ENCODE data around the gene TMEM225B.
"Not testable (repeated sequence)": the region's sequence is repeated elsewhere in the genome, so short reads cannot be mapped to it uniquely, and the experiment has no call there.

Gene TMEM225B

GRCh38 chr7:99579281-99579955 is 18.6 kb upstream of the TMEM225B start:
- DNase-seq (ENCODE audit: low read depth in 1 of 2, low spot score in 1 of 2) = no peak

- DNase-seq (ENCODE audit: low read depth in 1 of 2, low spot score in 1 of 2) = peak; percentile 39 to 43
Measured at GRCh38 chr7:99579956-99580777, 17.9 kb upstream of the TMEM225B start.

GRCh38 chr7:99580778-99581332 is 17.2 kb upstream of the TMEM225B start:
- DNase-seq (ENCODE audit: low read depth in 1 of 2, low spot score in 1 of 2) = not testable (repeated sequence)

- no peak for DNase-seq (ENCODE audit: low read depth in 1 of 2, low spot score in 1 of 2)
Measured at GRCh38 chr7:99588868-99589267, 9.2 kb upstream of the TMEM225B start.

GRCh38 chr7:99594948-99595745 is 2.9 kb upstream of the TMEM225B start:
- DNase-seq (ENCODE audit: low read depth in 1 of 2, low spot score in 1 of 2) = no peak

- DNase-seq (ENCODE audit: low read depth in 1 of 2, low spot score in 1 of 2) = no peak
Measured at GRCh38 chr7:99596408-99596955, 1.6 kb upstream of the TMEM225B start.

GRCh38 chr7:99599836-99600235 is 1.8 kb downstream of the TMEM225B start:
- no peak for DNase-seq (ENCODE audit: low read depth in 1 of 2, low spot score in 1 of 2)

GRCh38 chr7:99601656-99602310 is 3.7 kb downstream of the TMEM225B start:
- no peak for DNase-seq (ENCODE audit: low read depth in 1 of 2, low spot score in 1 of 2)

- no peak for DNase-seq (ENCODE audit: low read depth in 1 of 2, low spot score in 1 of 2)
Measured at GRCh38 chr7:99605527-99605926, 7.5 kb downstream of the TMEM225B start.

- DNase-seq (ENCODE audit: low read depth in 1 of 2, low spot score in 1 of 2) = no peak
Measured at GRCh38 chr7:99606531-99606930, 8.5 kb downstream of the TMEM225B start.

- no peak for DNase-seq (ENCODE audit: low read depth in 1 of 2, low spot score in 1 of 2)
Measured at GRCh38 chr7:99607548-99607947, 9.5 kb downstream of the TMEM225B start.

- no peak for DNase-seq (ENCODE audit: low read depth in 1 of 2, low spot score in 1 of 2)
Measured at GRCh38 chr7:99614495-99614894, 16.4 kb downstream of the TMEM225B start.

- DNase-seq (ENCODE audit: low read depth in 1 of 2, low spot score in 1 of 2) = no peak
Measured at GRCh38 chr7:99615989-99616358, 17.9 kb downstream of the TMEM225B start.

- DNase-seq (ENCODE audit: low read depth in 1 of 2, low spot score in 1 of 2) = peak; percentile 70 to 72
Measured at GRCh38 chr7:99616359-99617191, 18.5 kb downstream of the TMEM225B start, which contains the start of gene ZSCAN25. Gene ZSCAN25, plus strand, starts transcription at chr7:99616946. Its CDS starts 2,661 bp downstream, at chr7:99619607.

GRCh38 chr7:99617192-99617781 is 19.2 kb downstream of the TMEM225B start:
- no peak for DNase-seq (ENCODE audit: low read depth in 1 of 2, low spot score in 1 of 2)

GRCh38 chr7:99618726-99619125 is 20.7 kb downstream of the TMEM225B start:
- DNase-seq (ENCODE audit: low read depth in 1 of 2, low spot score in 1 of 2) = no peak

GRCh38 chr7:99619571-99620130 is 21.6 kb downstream of the TMEM225B start:
- no peak for DNase-seq (ENCODE audit: low read depth in 1 of 2, low spot score in 1 of 2)

- no peak for DNase-seq (ENCODE audit: low read depth in 1 of 2, low spot score in 1 of 2)
Measured at GRCh38 chr7:99621271-99621670, 23.2 kb downstream of the TMEM225B start.

- no peak for DNase-seq (ENCODE audit: low read depth in 1 of 2, low spot score in 1 of 2)
Measured at GRCh38 chr7:99622596-99622995, 24.5 kb downstream of the TMEM225B start.

All from stimulated activated CD4-positive, alpha-beta T cell treated with anti-CD3 and anti-CD28 coated beads, Interleukin-15, amount 100 ng/mL, for 1 hour (primary cell).